H1 (cell line): ENCODE results near the gene UMOD. TPM values are rescaled to one million over a fixed set of nuclear protein-coding genes. Genes with fewer than 3 reads are reported as not detected.

Experiments
- CTCF ChIA-PET: fragments of 300-600 bp; sonication (Branson Sonifier 250); formaldehyde crosslinking; loops from one replicate; lab custom pipeline; 2021; ENCODE audit not compliant: partially characterized antibody; lab: Charles Lee
- POLR2A ChIA-PET: fragments of 300-600 bp; sonication (Branson Sonifier 250); formaldehyde crosslinking; loops from one replicate; lab custom pipeline; 2021; ENCODE audit warnings: inconsistent platforms; ENCODE audit not compliant: partially characterized antibody; lab: Charles Lee
- DNase-seq, 2 experiments: peaks; one replicate each; pipeline versions ENCODE4 v3.0.0 to v3.0.0-alpha.2; 2010 to 2022; ENCODE audit warnings: low spot score in 2 of 2, low read depth in 1 of 2, mixed read lengths in 1 of 2
- FAIRE-seq: peaks from 2 replicates; lab custom pipeline; 2011; peaks lifted over from hg19 to GRCh38; lab: Jason Lieb, UNC
- H2AFZ ChIP-seq: 2 replicates; pipeline ENCODE4 v1.8.1; 2012; ENCODE audit warnings: low read length, inconsistent platforms
- H2AK5ac ChIP-seq: 2 replicates; pipeline ENCODE4 v1.6.1; 2013; ENCODE audit warnings: low read depth, low read length
- H2BK120ac ChIP-seq: replicated peaks from 2 replicates; pipeline ENCODE3; 2013; ENCODE audit warnings: low read depth, low read length, inconsistent platforms
- H2BK12ac ChIP-seq: 2 replicates; pipeline ENCODE4 v1.6.1; 2013; ENCODE audit warnings: low read depth, low read length
- H2BK15ac ChIP-seq: 2 replicates; pipeline ENCODE4 v1.6.1; 2013; ENCODE audit warnings: low read length
- H2BK20ac ChIP-seq: 2 replicates; pipeline ENCODE4 v1.6.1; 2013; ENCODE audit warnings: low read length
- H2BK5ac ChIP-seq: 2 replicates; pipeline ENCODE4 v1.6.1; 2013; ENCODE audit warnings: low read depth, low read length
- H3K14ac ChIP-seq: 2 replicates; pipeline ENCODE4 v1.6.1; 2013; ENCODE audit warnings: inconsistent platforms; ENCODE audit not compliant: insufficient read length
- H3K18ac ChIP-seq: 2 replicates; pipeline ENCODE4 v1.6.1; 2013; ENCODE audit warnings: low read length; ENCODE audit errors: extremely low read depth
- H3K23ac ChIP-seq: 2 replicates; pipeline ENCODE4 v1.6.1; 2013; ENCODE audit warnings: inconsistent platforms; ENCODE audit not compliant: insufficient read length
- H3K23me2 ChIP-seq: 2 replicates; pipeline ENCODE4 v1.6.1; 2013; ENCODE audit warnings: low read depth, low read length
- H3K27ac ChIP-seq: 2 replicates; pipeline ENCODE4 v1.6.1; 2011; ENCODE audit warnings: low read depth, low read length, inconsistent platforms
- H3K27me3 ChIP-seq, 4 experiments: replicated peaks in 1 of 4; 1 replicate in 1 of 4; 2 replicates in 3 of 4; pipeline versions ENCODE4 v1.6.1 to v1.8.1; 2011 to 2013; ENCODE audit warnings: low read length in 3 of 4, mild to moderate bottlenecking in 3 of 4, inconsistent platforms in 2 of 4, mixed read lengths in 2 of 4, moderate library complexity in 1 of 4; ENCODE audit not compliant: control insufficient read depth in 3 of 4, insufficient read depth in 3 of 4; ENCODE audit errors: extremely low read depth in 1 of 4
- H3K36me3 ChIP-seq, 4 experiments: 2 replicates each; pipeline versions ENCODE4 v1.6.1 to v1.8.1; 2011 to 2013; ENCODE audit warnings: mild to moderate bottlenecking in 4 of 4, low read length in 3 of 4, moderate library complexity in 2 of 4, control low read depth in 1 of 4, inconsistent platforms in 1 of 4; ENCODE audit not compliant: insufficient read depth in 4 of 4, control insufficient read depth in 2 of 4
- H3K4ac ChIP-seq: replicated peaks from 2 replicates; pipeline ENCODE3; 2013; ENCODE audit warnings: low read length, low read depth, mixed read lengths, inconsistent platforms; ENCODE audit not compliant: insufficient read length
- H3K4me1 ChIP-seq, 4 experiments: replicated peaks in 1 of 4; 1 replicate in 1 of 4; 2 replicates in 3 of 4; pipeline versions ENCODE4 v1.6.1 to v1.8.1; 2011 to 2013; ENCODE audit warnings: low read length in 3 of 4, inconsistent platforms in 2 of 4, mixed read lengths in 1 of 4; ENCODE audit not compliant: insufficient read depth in 4 of 4, control insufficient read depth in 3 of 4
- H3K4me2 ChIP-seq, 2 experiments: 2 replicates each; pipeline versions ENCODE4 v1.6.1 to v1.8.1; 2011 to 2013; ENCODE audit warnings: low read depth in 2 of 2, low read length in 2 of 2, control low read depth in 1 of 2, inconsistent platforms in 1 of 2, mild to moderate bottlenecking in 1 of 2; ENCODE audit not compliant: insufficient read depth in 1 of 2
- H3K4me3 ChIP-seq, 4 experiments: fragments of 200-600, 300-600 bp in 1 of 4; sonication (generic), shearing (Covaris generic), sonication (Bioruptor Twin) in 1 of 4; 2 replicates each; pipeline versions ENCODE4 v1.5.1 to v1.8.1; 2011 to 2016; ENCODE audit warnings: low read length in 4 of 4, low read depth in 3 of 4, control low read depth in 2 of 4, inconsistent platforms in 2 of 4, mild to moderate bottlenecking in 2 of 4, mixed read lengths in 1 of 4, moderate library complexity in 1 of 4; ENCODE audit not compliant: insufficient read depth in 2 of 4; ENCODE audit errors: extremely low read depth in 1 of 4
- H3K56ac ChIP-seq: replicated peaks from 2 replicates; pipeline ENCODE3; 2013; ENCODE audit warnings: low read depth, mild to moderate bottlenecking, mixed read lengths, low read length, inconsistent platforms; ENCODE audit not compliant: insufficient read length
- H3K79me1 ChIP-seq: 2 replicates; pipeline ENCODE4 v1.6.1; 2013; ENCODE audit warnings: low read depth, low read length, control low read depth
- H3K79me2 ChIP-seq, 2 experiments: 2 replicates each; pipeline versions ENCODE4 v1.6.1 to v1.8.1; 2012 to 2013; ENCODE audit warnings: low read length in 2 of 2, mild to moderate bottlenecking in 2 of 2, inconsistent platforms in 1 of 2; ENCODE audit not compliant: insufficient read depth in 2 of 2, control insufficient read depth in 1 of 2
- H3K9ac ChIP-seq, 4 experiments: replicated peaks in 1 of 4; 1 replicate in 1 of 4; 2 replicates in 3 of 4; pipeline versions ENCODE4 v1.6.1 to v1.8.1; 2011 to 2013; ENCODE audit warnings: low read depth in 3 of 4, low read length in 3 of 4, control low read depth in 2 of 4, mild to moderate bottlenecking in 2 of 4, moderate library complexity in 2 of 4, inconsistent platforms in 1 of 4; ENCODE audit errors: extremely low read depth in 1 of 4
- H3K9me3 ChIP-seq, 2 experiments: 2 replicates each; pipeline versions ENCODE4 v1.6.1 to v1.8.1; 2012 to 2013; ENCODE audit warnings: mild to moderate bottlenecking in 2 of 2, moderate library complexity in 2 of 2, control low read depth in 1 of 2, inconsistent platforms in 1 of 2, low read depth in 1 of 2, low read length in 1 of 2, mixed read lengths in 1 of 2; ENCODE audit not compliant: insufficient read depth in 2 of 2
- H4K20me1 ChIP-seq, 2 experiments: replicated peaks in 1 of 2; 2 replicates each; pipeline versions ENCODE3 to v1.8.1; 2011 to 2013; ENCODE audit warnings: inconsistent platforms in 2 of 2, low read length in 2 of 2, mild to moderate bottlenecking in 1 of 2; ENCODE audit not compliant: insufficient read depth in 2 of 2, control insufficient read depth in 1 of 2
- H4K5ac ChIP-seq: 2 replicates; pipeline ENCODE4 v1.6.1; 2013; ENCODE audit warnings: low read length, low read depth, mixed read lengths, inconsistent platforms; ENCODE audit not compliant: insufficient read length
- H4K8ac ChIP-seq: 2 replicates; pipeline ENCODE4 v1.8.0; 2013; ENCODE audit warnings: mild to moderate bottlenecking, moderate library complexity, low read length, inconsistent platforms; ENCODE audit not compliant: insufficient read depth; ENCODE audit errors: extremely low read depth
- H4K91ac ChIP-seq: replicated peaks from 2 replicates; pipeline ENCODE3; 2013; ENCODE audit warnings: low read length, mixed read lengths, inconsistent platforms; ENCODE audit not compliant: insufficient read length
- BCL11A ChIP-seq, 2 experiments: IDR thresholded peaks; one replicate each; pipeline ENCODE4 v1.6.1; 2011; ENCODE audit warnings: low read depth in 2 of 2, low read length in 2 of 2, mild to moderate bottlenecking in 2 of 2
- JUN ChIP-seq: IDR thresholded peaks from 2 replicates; pipeline ENCODE4 v1.6.1; 2011; ENCODE audit warnings: low read depth, mild to moderate bottlenecking, improper control_type of control experiment, low read length
- MAFK ChIP-seq: IDR thresholded peaks from 2 replicates; pipeline ENCODE4 v1.6.1; 2012; ENCODE audit warnings: low read depth, mild to moderate bottlenecking, improper control_type of control experiment, low read length
- NRF1 ChIP-seq: IDR thresholded peaks from 2 replicates; pipeline ENCODE4 v1.6.1; 2011; ENCODE audit warnings: mild to moderate bottlenecking, low read depth, low read length, improper control_type of control experiment
- SP1 ChIP-seq: IDR thresholded peaks from 2 replicates; pipeline ENCODE4 v1.6.1; 2011; ENCODE audit warnings: low read depth, low read length
- SRF ChIP-seq: IDR thresholded peaks from 2 replicates; pipeline ENCODE4 v1.6.1; 2011; ENCODE audit warnings: mild to moderate bottlenecking, low read depth, low read length, moderate library complexity
- TBP ChIP-seq: IDR thresholded peaks from 2 replicates; pipeline ENCODE4 v1.6.1; 2011; ENCODE audit warnings: low read depth, low read length, improper control_type of control experiment
- TCF12 ChIP-seq: IDR thresholded peaks from 2 replicates; pipeline ENCODE4 v1.6.1; 2011; ENCODE audit warnings: low read depth, mild to moderate bottlenecking, low read length
- WGBS, 2 experiments: shearing (Covaris generic) in 1 of 2; methylation state at CpG; one replicate each; pipeline versions ENCODE4 v1.1.6 to v1.1.7; 2013 to 2015; ENCODE audit warnings: low lambda C conversion rate in 2 of 2, mixed read lengths in 2 of 2, inconsistent platforms in 1 of 2, low coverage in 1 of 2, missing lambda C conversion rate in 1 of 2; ENCODE audit not compliant: insufficient replicate concordance in 2 of 2, insufficient coverage in 1 of 2, insufficient read length in 1 of 2; ENCODE audit errors: extremely low coverage in 1 of 2, missing lambda C conversion rate in 1 of 2; 5-methylcytosine and 5-hydroxymethylcytosine counted together
- polyA plus RNA-seq, 7 experiments: library from polyadenylated mRNA; depleted of rRNA in 3 of 7; stranded (reverse) in 5 of 7; unstranded in 2 of 7; fragments of >200 nt in 5 of 7; fragments of 200-250 nt in 2 of 7; gene quantifications; 1 replicate in 5 of 7; 2 replicates in 1 of 7; 4 replicates in 1 of 7; pipeline versions ENCODE4 v1.2.1 to v1.2.3, GENCODE V29; 2011 to 2013; ENCODE audit warnings: missing spikeins in 2 of 7, mixed read lengths in 2 of 7
- total RNA-seq: library from RNA; stranded (reverse); fragmentation: NEBNext Ultra II Directional; extraction: Animal tissue kit (Norgen Biotek cat#: 25700); gene quantifications from 2 replicates; pipeline ENCODE4 v1.2.1, GENCODE V29; 2021
- TF ChIP-seq, protein P1 (sequence below): IDR thresholded peaks from 2 replicates; pipeline ENCODE4 v1.6.1; 2011; ENCODE audit warnings: low read depth, mild to moderate bottlenecking, low read length; ENCODE audit not compliant: insufficient read depth
- TF ChIP-seq, protein P2 (sequence below), 3 experiments: IDR thresholded peaks; 1 replicate in 2 of 3; 2 replicates in 1 of 3; pipeline versions ENCODE4 v1.5.1 to v1.6.1; 2011; ENCODE audit warnings: low read length in 3 of 3, mild to moderate bottlenecking in 3 of 3, inconsistent platforms in 2 of 3, low read depth in 1 of 3, moderate library complexity in 1 of 3; ENCODE audit not compliant: insufficient read depth in 1 of 3; ENCODE audit errors: control extremely low read depth in 1 of 3

UMOD gene
- total and polyA plus RNA-seq, 2 of the 8 experiments (the other 6 are each of a cell fraction or from before 2014, with no cell fraction given) = not detected

DNA sequence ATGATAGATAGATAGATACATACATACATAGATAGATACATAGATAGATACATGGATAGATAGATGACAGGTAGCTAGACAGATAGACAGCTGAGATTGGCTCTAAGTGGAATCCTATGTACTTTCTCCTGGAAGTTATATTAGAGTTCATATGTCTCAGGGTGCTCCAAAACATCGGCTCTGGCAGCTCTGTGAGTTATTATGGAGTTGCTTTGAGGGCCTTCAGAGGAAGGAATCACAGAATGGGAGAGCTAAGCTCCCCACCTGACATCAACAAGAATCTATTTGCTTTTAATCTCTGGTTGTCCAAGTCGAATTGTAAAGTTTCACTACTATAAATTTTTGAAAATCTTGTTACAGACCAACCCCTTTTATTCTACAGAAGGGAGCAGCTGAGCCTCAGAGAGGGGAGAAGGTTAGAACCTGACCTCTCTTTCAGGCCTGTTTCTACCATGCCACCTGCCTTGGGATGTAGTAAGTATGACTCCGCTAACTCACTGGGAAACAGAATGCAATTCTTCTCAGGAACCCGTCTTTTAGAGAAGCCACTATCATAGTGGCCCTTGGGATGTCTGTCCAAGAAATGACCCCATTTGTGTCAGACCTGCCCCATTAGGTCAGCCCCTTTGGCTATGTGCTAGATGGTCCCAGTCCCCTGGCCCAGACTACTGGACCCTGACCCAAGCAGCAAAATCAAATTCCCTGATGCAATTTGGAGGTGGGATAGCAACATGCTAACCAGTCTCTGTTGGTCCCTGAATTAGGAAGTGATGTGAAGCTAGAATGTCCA lies 43.5 kb downstream of the UMOD start:
- WGBS, 2 experiments = 86% methylated on average over 4 of the region's 4 CpGs; no CpG with 5 or more reads in 1 of the 2 experiments
- Histone ChIP-seq H2BK120ac (no peak overlapping the region), H3K4me2 (no peak overlapping the region), H4K20me1 (peaks cover 0 to 2% of the 10 kb centered on the region in 2 experiments), H2BK20ac (no peak overlapping the region), H3K18ac (no peak overlapping the region), H3K36me3 (no peaks in the 10 kb centered on the region), H2AK5ac (no peak overlapping the region), H3K79me1 (no peaks in the 10 kb centered on the region), H3K23ac (no peak overlapping the region), H2BK5ac (no peak overlapping the region), H3K9ac (peak overlapping the region in 1 of 4 experiments; percentile 34; a peak in 1 of 7 replicates), H4K8ac (no peak overlapping the region), H3K9me3 (peaks cover 0 to 2% of the 10 kb centered on the region in 2 experiments; a peak in 1 of 4 replicates), H3K4me1 (no peaks in the 10 kb centered on the region), H4K91ac (no peak overlapping the region), H2AFZ (no peak overlapping the region), H3K23me2 (no peaks in the 10 kb centered on the region), H3K4ac (no peak overlapping the region), H2BK15ac (no peak overlapping the region), H3K27me3 (no peaks in the 10 kb centered on the region), H3K27ac (no peak overlapping the region), H2BK12ac (no peak overlapping the region), H3K56ac (no peak overlapping the region), H3K4me3 (no peak overlapping the region), H4K5ac (no peak overlapping the region), H3K14ac (no peak overlapping the region), H3K79me2 (no peaks in the 10 kb centered on the region)
- DNase-seq (no peak), FAIRE-seq (no peak)
- CTCF ChIA-PET = interaction anchor here (0.6 to 3.3 kb wide), 10 partner anchors 9 to 418 kb away, joined by 3 to 12 read pairs (median 4); no protein-coding TSS in a partner anchor
- POLR2A ChIA-PET = no interaction called here
- TF ChIP-seq MAFK = no peak
- no peak for TF ChIP-seq BCL11A (IDR thresholded peaks at IDR 0.05; ENCODE audit: low read depth in 2 of 2, low read length in 2 of 2)
- no peak for TF ChIP-seq TCF12
- TF ChIP-seq, protein P1, sequence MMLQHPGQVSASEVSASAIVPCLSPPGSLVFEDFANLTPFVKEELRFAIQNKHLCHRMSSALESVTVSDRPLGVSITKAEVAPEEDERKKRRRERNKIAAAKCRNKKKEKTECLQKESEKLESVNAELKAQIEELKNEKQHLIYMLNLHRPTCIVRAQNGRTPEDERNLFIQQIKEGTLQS = no peak
- no peak for TF ChIP-seq SP1
- TF ChIP-seq NRF1 = no peak
- TF ChIP-seq, protein P2, sequence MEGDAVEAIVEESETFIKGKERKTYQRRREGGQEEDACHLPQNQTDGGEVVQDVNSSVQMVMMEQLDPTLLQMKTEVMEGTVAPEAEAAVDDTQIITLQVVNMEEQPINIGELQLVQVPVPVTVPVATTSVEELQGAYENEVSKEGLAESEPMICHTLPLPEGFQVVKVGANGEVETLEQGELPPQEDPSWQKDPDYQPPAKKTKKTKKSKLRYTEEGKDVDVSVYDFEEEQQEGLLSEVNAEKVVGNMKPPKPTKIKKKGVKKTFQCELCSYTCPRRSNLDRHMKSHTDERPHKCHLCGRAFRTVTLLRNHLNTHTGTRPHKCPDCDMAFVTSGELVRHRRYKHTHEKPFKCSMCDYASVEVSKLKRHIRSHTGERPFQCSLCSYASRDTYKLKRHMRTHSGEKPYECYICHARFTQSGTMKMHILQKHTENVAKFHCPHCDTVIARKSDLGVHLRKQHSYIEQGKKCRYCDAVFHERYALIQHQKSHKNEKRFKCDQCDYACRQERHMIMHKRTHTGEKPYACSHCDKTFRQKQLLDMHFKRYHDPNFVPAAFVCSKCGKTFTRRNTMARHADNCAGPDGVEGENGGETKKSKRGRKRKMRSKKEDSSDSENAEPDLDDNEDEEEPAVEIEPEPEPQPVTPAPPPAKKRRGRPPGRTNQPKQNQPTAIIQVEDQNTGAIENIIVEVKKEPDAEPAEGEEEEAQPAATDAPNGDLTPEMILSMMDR (IDR thresholded peaks at IDR 0.05; ENCODE audit: control extremely low read depth in 1 of 3, insufficient read depth in 1 of 3, low read depth in 1 of 3, low read length in 3 of 3) = no peak
- no peak for TF ChIP-seq TBP
- no peak for TF ChIP-seq SRF
- TF ChIP-seq JUN = no peak
